Measurements from ENCODE around the gene PARP15. TPM values are rescaled to one million over a fixed set of nuclear protein-coding genes. Genes with fewer than 3 reads are reported as not detected.
A peak's percentile ranks its signal among the peaks of the same experiment; 100 is the strongest.

PARP15 gene
- total RNA-seq, 4 donors from 2014 or later: 0.42 to 2.7 (median 1.1) TPM; not detected in 1

- no peaks in the 10 kb centered on the region for H3K4me1 ChIP-seq
- WGBS, 2 donors (ENCODE audit: low coverage in 1 of 2): 72 to 80% methylated on average over 6 of the region's 6 CpGs
- no peak overlapping the region for H3K27ac ChIP-seq
- H3K4me3 ChIP-seq: no peak overlapping the region
- H3K36me3 ChIP-seq: peaks cover 9 to 100% of the 10 kb centered on the region in 2 donors
- no peak for ATAC-seq
- H3K27me3 ChIP-seq: no peaks in the 10 kb centered on the region
- H3K9me3 ChIP-seq: no peaks in the 10 kb centered on the region
- TF ChIP-seq POLR2A (IDR thresholded peaks at IDR 0.05) (no peak), CTCF (IDR thresholded peaks at IDR 0.05) (no peak), POLR2AphosphoS5 (IDR thresholded peaks at IDR 0.05) (no peak), EP300 (IDR thresholded peaks at IDR 0.05) (no peak)
These were observed 41.4 kb upstream of the PARP15 start for GRCh38 chr3:122535964-122536631.

- peaks cover 9 to 100% of the 10 kb centered on the region in 2 donors for H3K36me3 ChIP-seq
- TF ChIP-seq EP300 (IDR thresholded peaks at IDR 0.05) (no peak), POLR2AphosphoS5 (IDR thresholded peaks at IDR 0.05) (no peak), CTCF (IDR thresholded peaks at IDR 0.05) (no peak)
- no peaks in the 10 kb centered on the region for H3K9me3 ChIP-seq
- 59 to 62% methylated on average over 3 of the region's 3 CpGs for WGBS, 2 donors (ENCODE audit: low coverage in 1 of 2)
- no peak for ATAC-seq
- H3K4me1 ChIP-seq: no peaks in the 10 kb centered on the region
- H3K27ac ChIP-seq: no peak overlapping the region
- no peak overlapping the region for H3K4me3 ChIP-seq
- H3K27me3 ChIP-seq: no peaks in the 10 kb centered on the region
These were observed 40.8 kb upstream of the PARP15 start for GRCh38 chr3:122536632-122537001.

GRCh38 chr3:122538956-122539490 lies 38.4 kb upstream of the PARP15 start:
- Histone ChIP-seq H3K4me1 (no peaks in the 10 kb centered on the region), H3K27ac (no peak overlapping the region), H3K4me3 (no peak overlapping the region), H3K36me3 (peaks cover under 1 to 100% of the 10 kb centered on the region in 2 donors), H3K9me3 (no peaks in the 10 kb centered on the region), H3K27me3 (no peaks in the 10 kb centered on the region)
- TF ChIP-seq POLR2A (IDR thresholded peaks at IDR 0.05): no peak
- no peak for TF ChIP-seq EP300 (IDR thresholded peaks at IDR 0.05)
- no peak for TF ChIP-seq POLR2AphosphoS5 (IDR thresholded peaks at IDR 0.05)
- TF ChIP-seq CTCF (IDR thresholded peaks at IDR 0.05): no peak
- 81 to 97% methylated on average over 6 to 7 of the region's 7 CpGs for WGBS, 2 donors (ENCODE audit: low coverage in 1 of 2)
- no peak for ATAC-seq

GRCh38 chr3:122546151-122546550 lies 31.3 kb upstream of the PARP15 start:
- Histone ChIP-seq H3K27ac (no peak overlapping the region), H3K4me3 (no peak overlapping the region), H3K27me3 (no peaks in the 10 kb centered on the region), H3K9me3 (no peaks in the 10 kb centered on the region), H3K36me3 (peaks cover 0 to 91% of the 10 kb centered on the region in 2 donors), H3K4me1 (peaks cover 0 to 22% (median 0%) of the 10 kb centered on the region in 3 donors)
- ATAC-seq: no peak
- no peak for TF ChIP-seq POLR2A (IDR thresholded peaks at IDR 0.05)
- TF ChIP-seq POLR2AphosphoS5 (IDR thresholded peaks at IDR 0.05): no peak
- no peak for TF ChIP-seq EP300 (IDR thresholded peaks at IDR 0.05)
- no peak for TF ChIP-seq CTCF (IDR thresholded peaks at IDR 0.05)
- 84 to 91% methylated on average over 5 of the region's 5 CpGs for WGBS, 2 donors (ENCODE audit: low coverage in 1 of 2)

GRCh38 chr3:122548076-122548475 lies 29.4 kb upstream of the PARP15 start:
- Histone ChIP-seq H3K4me3 (no peak overlapping the region), H3K36me3 (peaks cover 0 to 91% of the 10 kb centered on the region in 2 donors), H3K4me1 (peaks cover 0 to 22% (median 0%) of the 10 kb centered on the region in 3 donors), H3K27ac (peak overlapping the region in 1 of 4 donors; percentile 47), H3K9me3 (no peaks in the 10 kb centered on the region), H3K27me3 (no peaks in the 10 kb centered on the region)
- TF ChIP-seq POLR2AphosphoS5 (IDR thresholded peaks at IDR 0.05): no peak
- no peak for TF ChIP-seq EP300 (IDR thresholded peaks at IDR 0.05)
- TF ChIP-seq POLR2A (IDR thresholded peaks at IDR 0.05): no peak
- no peak for ATAC-seq
- 33 to 52% methylated on average over 1 to 3 of the region's 3 CpGs for WGBS, 2 donors (ENCODE audit: low coverage in 1 of 2)

Data from gastroesophageal sphincter (tissue), 4 donors.